Activated T-cell treated with anti-CD3 and anti-CD28 coated beads for 48 hours (primary cell): ENCODE measurements around the gene GNPTAB.

Experiments used
- DNase-seq: peaks from one replicate; pipeline ENCODE4 v3.0.0-alpha.2; 2020; ENCODE audit warnings: low read depth

Gene GNPTAB

DNA sequence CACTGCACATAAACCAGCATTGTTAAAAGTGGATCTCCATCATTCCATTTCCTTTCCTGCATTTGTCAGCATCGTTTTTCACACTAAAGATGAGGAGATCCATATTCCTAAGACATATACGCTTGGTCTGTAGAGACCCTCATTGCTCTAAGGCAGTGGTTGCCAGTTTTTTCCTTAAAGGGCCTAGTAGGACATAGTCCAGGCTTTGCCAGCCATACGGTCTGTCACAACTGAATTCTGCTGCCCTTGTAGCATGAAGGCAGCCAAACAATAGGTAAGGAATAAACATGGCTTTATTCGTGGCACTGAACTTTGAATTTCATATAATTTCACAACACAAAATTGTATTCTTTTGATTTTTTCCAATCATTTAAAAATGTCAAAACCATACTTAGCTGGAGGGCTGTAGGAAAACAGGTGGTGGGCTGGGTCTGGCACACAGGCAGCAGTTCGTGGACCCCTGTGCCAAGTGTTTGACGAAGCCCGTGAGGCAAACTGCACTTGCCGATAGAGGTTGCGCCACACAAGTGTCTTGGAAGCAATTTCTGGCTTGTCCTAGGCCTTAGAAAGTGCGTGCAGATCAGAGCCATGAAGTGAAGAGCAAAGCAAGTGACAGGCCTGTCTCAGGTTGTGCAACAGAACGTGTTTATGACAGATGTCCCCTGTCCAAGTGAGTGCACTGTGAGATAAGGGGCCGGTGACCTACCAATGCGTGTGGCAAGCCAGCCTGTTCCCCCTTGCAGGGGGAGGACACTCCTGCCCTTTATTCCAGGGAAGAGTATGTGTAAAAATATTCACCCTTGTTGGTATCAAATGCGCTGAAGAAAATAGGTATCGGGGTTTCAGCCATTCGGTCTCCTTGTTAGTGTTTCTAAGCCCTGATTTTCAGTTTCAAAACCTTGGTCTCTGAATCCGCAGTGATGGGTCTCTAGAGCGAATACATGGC lies 134.2 kb downstream of the GNPTAB start:
- no peak for DNase-seq

DNA sequence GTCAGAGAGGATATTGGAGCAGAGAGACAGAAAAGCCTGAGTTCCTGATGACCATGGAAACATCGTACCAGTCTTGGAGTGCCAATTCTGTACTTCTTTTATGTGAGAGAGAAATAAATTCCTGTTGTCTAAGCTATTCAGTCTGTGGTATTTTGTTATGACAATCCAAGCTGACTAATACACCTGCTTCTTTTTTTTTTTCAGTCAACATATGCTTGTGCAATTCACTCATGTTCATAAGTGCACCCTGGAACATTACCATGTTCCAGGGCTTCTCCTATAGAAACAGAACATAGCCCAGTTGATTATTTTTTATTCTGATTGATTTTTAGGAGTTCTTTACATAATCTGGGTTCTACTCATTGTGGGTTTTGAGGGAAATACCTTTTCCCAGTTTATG lies 135.1 kb downstream of the GNPTAB start:
- DNase-seq, result no peak
